ENCODE results near the gene NKAPL. TPM values are rescaled to one million over a fixed set of nuclear protein-coding genes. Genes with fewer than 3 reads are reported as not detected.

NKAPL gene
- total and polyA plus RNA-seq, 2 of the 13 experiments (the other 11 are each of a cell fraction or from before 2014, with no cell fraction given): not detected

DNA sequence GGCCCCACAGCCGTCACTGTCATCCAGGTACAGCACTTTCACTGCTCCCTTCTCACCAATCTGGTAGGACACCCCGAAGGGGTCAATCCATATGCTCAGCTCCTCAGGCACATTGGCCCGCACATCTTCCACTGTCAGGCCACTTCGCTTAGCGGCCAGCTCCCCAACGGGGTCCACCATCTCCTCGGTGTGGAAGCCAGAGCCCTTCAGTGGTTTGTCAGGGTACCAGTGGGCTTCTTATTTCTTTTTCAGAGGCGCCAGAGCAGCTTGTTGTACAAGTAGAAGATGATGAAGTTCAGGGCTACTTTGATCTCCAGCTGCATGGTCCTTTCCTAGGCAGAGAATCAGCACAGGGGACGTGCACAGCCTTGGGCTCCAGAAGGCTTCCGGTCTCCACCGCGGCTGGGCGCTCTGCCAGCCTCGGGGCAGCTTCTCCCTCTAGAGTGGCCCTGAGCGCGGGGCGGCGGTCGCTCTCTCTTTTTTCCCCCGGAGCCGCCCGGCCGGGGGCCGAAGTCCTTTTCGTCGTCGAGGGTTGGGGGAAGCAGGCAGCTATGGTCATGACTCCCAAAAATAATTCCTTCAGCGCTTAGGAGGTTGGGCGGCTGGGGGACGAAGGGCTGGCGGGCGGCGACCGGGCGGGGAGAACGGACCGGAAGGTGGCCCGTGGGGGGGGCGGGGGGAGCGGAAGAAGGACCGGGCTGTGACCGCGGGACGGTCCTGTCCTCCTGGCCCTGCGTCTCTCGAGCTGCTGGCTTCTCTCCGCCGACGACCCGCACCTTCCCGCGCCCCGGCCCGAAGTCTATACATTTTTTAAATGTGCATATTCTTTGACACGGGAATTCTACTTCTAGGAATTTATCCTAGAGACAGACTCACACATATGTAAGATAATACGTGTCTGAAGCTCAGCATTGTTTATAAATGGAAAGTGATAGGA is 40.5 kb upstream of the NKAPL start (continued):
- TF ChIP-seq ZNF607 (CRISPR knock-in tag; IDR thresholded peaks at IDR 0.05; ENCODE audit: borderline replicate concordance) (peak; percentile 93), RBAK (CRISPR knock-in tag; IDR thresholded peaks at IDR 0.05) (no peak), ZNF547 (CRISPR knock-in tag; IDR thresholded peaks at IDR 0.05) (peak; percentile 52), DPF2 (CRISPR knock-in tag; IDR thresholded peaks at IDR 0.05; ENCODE audit: borderline replicate concordance, low read depth) (no peak), TBP (CRISPR knock-in tag; IDR thresholded peaks at IDR 0.05) (no peak), ELF4 (CRISPR knock-in tag; IDR thresholded peaks at IDR 0.05; ENCODE audit: borderline replicate concordance) (0 out of 2 replicates have a peak, but pooled peaks have one; percentile 26), THRA (CRISPR knock-in tag; IDR thresholded peaks at IDR 0.05; ENCODE audit: borderline replicate concordance) (no peak; the same call in 1 of the 2 replicates), MEIS1 (CRISPR knock-in tag; IDR thresholded peaks at IDR 0.05; ENCODE audit: borderline replicate concordance) (no peak), SNAPC4 (CRISPR knock-in tag; IDR thresholded peaks at IDR 0.05) (no peak)
- TF ChIP-seq, protein P1, sequence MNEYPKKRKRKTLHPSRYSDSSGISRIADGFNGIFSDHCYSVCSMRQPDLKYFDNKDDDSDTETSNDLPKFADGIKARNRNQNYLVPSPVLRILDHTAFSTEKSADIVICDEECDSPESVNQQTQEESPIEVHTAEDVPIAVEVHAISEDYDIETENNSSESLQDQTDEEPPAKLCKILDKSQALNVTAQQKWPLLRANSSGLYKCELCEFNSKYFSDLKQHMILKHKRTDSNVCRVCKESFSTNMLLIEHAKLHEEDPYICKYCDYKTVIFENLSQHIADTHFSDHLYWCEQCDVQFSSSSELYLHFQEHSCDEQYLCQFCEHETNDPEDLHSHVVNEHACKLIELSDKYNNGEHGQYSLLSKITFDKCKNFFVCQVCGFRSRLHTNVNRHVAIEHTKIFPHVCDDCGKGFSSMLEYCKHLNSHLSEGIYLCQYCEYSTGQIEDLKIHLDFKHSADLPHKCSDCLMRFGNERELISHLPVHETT (CRISPR knock-in tag; conservative IDR thresholded peaks at IDR 0.05): peak; percentile 54; the same call in 1 of the 2 replicates
- TF ChIP-seq, protein P2, sequence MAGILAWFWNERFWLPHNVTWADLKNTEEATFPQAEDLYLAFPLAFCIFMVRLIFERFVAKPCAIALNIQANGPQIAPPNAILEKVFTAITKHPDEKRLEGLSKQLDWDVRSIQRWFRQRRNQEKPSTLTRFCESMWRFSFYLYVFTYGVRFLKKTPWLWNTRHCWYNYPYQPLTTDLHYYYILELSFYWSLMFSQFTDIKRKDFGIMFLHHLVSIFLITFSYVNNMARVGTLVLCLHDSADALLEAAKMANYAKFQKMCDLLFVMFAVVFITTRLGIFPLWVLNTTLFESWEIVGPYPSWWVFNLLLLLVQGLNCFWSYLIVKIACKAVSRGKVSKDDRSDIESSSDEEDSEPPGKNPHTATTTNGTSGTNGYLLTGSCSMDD (CRISPR knock-in tag; IDR thresholded peaks at IDR 0.05): 0 out of 2 replicates have a peak, but pooled peaks have one; percentile 53
- TF ChIP-seq, protein P3, sequence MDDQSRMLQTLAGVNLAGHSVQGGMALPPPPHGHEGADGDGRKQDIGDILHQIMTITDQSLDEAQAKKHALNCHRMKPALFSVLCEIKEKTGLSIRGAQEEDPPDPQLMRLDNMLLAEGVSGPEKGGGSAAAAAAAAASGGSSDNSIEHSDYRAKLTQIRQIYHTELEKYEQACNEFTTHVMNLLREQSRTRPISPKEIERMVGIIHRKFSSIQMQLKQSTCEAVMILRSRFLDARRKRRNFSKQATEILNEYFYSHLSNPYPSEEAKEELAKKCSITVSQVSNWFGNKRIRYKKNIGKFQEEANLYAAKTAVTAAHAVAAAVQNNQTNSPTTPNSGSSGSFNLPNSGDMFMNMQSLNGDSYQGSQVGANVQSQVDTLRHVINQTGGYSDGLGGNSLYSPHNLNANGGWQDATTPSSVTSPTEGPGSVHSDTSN (CRISPR knock-in tag; IDR thresholded peaks at IDR 0.05; ENCODE audit: borderline replicate concordance): no peak; the same call in 1 of the 2 replicates

All from HepG2 (cell line).